ENCODE measurements around the gene CNTROB.

CNTROB gene, protein sequence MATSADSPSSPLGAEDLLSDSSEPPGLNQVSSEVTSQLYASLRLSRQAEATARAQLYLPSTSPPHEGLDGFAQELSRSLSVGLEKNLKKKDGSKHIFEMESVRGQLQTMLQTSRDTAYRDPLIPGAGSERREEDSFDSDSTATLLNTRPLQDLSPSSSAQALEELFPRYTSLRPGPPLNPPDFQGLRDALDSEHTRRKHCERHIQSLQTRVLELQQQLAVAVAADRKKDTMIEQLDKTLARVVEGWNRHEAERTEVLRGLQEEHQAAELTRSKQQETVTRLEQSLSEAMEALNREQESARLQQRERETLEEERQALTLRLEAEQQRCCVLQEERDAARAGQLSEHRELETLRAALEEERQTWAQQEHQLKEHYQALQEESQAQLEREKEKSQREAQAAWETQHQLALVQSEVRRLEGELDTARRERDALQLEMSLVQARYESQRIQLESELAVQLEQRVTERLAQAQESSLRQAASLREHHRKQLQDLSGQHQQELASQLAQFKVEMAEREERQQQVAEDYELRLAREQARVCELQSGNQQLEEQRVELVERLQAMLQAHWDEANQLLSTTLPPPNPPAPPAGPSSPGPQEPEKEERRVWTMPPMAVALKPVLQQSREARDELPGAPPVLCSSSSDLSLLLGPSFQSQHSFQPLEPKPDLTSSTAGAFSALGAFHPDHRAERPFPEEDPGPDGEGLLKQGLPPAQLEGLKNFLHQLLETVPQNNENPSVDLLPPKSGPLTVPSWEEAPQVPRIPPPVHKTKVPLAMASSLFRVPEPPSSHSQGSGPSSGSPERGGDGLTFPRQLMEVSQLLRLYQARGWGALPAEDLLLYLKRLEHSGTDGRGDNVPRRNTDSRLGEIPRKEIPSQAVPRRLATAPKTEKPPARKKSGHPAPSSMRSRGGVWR
- 31.5 to 36.9 reads per million in 2 donors for total RNA-seq

DNA sequence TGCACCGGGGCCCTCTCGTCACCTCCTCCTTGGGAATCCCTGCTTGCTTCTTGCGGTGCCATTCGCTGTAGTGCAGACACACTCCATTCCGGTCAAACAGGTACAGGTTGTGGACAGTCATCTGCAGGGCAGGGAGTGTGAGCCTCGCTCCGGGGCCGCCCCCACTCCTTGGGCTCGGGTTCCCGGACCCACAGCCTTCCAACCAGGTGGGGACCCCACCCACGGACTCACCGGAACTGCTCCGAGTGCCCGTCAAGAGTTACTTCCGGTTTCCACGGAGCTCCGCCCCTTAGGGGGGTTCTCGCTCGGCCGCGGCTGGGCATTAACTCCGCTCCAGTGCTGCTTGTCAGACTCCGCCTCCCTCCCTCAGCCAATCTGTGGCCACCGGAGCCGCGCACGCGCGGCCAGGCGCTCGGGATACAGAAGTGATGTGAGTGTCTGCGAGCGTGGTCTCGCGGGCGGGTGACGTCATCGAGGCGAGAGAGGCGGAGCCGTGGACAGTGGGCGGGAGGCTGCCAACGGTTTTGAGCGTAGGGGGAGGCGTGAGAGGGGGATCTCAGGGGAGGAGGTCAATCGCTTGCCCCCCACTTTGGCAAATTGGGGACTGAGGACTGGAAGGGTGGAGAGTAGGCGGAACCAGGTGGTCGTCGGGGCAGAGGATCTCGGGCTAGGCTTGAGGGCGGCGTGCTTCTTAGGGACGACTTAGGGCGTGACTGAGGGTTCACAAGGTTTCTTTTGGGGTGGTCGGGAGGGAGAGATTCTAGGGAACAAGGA lies at the start of gene CNTROB, which contains the start of gene TRAPPC1:
CNTROB (plus strand) TSS at position 498 of the 774 bp plus-strand sequence. CDS start 874 bp downstream, outside the sequence.
TRAPPC1 (minus strand) TSS at position 238 of the 774 bp plus-strand sequence; CDS start at position 121, 117 bp downstream.
- peak; percentile 99 for DNase-seq

DNA sequence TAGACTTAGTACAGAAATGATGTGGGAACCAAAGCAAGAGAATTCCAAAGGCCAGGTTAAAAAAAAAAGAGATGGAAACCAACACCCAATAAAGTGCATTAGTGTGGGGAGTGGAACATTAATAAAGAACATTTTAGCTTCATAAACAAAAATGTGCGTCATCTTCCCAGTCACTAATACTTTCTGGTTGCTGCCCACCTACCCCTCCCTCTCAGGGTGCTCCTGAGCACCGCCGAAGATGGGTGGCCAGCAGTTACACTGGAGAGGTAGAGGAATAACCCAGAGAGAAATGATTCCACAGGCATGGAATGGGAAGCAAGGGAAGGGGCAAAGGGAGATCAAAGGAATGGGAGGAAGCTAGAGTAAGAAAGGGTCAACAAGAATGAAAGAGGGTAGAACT lies 49.4 kb upstream of the CNTROB start:
- no peak for DNase-seq

DNA sequence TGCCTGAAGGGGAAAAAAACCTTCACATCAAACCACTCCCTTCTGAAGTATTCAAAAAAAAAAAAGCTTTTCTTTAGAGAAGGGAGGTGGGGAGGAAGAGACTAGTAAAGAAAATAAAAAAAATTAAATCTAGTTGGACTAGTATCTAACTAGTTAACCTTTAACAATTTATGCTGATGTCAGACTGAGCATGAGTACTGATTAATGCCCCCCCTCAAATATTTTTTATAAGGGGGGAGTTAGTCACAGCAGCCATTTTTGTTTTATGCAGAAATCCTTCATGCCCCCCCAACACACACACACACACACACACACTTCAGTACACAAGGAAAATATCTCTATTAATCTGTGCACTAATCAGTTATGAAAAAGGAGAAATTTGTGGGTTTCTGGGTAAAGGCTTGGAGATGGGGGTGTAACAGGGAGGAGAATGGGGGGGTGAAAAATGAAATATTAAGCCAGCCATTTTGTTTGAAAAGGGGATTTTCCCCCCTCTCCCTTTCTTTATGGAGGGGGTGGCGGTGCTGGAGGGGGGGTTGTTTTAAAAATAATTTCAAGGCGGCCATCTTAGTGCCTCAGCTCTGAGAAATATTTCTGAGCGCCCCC lies 48.1 kb upstream of the CNTROB start:
- no peak for DNase-seq

DNA sequence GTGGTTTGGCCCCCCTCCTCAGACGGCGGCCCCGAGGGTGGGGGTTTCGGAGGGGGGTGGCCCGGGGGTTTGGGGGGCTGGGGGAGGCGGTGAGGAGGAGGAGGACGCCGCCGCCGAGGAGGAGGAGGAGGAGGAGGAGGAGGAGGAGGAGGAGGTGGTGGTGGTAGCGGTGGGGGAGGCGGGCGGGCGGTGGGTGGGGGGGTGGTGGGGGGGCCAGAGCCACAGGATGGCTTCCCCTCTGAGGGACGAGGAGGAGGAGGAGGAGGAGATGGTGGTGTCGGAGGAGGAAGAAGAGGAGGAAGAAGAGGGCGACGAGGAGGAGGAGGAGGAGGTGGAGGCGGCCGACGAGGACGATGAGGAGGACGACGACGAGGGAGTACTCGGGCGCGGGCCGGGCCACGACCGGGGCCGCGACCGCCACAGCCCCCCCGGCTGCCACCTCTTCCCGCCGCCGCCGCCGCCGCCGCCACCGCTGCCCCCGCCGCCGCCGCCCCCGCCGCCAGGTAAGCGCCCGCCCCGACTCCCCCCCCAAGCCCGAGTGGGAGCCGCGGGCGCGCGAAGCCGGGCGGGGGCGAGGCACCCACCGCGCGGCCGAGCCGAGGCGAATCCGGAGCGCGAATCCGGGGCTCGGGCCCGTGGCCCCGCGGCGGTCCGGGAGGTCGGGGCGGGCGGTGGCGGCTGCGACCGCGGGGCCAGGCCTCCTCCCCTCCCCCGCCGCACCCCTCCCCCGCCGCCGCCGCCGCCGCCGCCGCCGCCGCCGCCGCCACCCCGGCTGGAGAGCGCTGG lies 47.2 kb upstream of the CNTROB start:
- DNase-seq: peak; percentile 41

DNA sequence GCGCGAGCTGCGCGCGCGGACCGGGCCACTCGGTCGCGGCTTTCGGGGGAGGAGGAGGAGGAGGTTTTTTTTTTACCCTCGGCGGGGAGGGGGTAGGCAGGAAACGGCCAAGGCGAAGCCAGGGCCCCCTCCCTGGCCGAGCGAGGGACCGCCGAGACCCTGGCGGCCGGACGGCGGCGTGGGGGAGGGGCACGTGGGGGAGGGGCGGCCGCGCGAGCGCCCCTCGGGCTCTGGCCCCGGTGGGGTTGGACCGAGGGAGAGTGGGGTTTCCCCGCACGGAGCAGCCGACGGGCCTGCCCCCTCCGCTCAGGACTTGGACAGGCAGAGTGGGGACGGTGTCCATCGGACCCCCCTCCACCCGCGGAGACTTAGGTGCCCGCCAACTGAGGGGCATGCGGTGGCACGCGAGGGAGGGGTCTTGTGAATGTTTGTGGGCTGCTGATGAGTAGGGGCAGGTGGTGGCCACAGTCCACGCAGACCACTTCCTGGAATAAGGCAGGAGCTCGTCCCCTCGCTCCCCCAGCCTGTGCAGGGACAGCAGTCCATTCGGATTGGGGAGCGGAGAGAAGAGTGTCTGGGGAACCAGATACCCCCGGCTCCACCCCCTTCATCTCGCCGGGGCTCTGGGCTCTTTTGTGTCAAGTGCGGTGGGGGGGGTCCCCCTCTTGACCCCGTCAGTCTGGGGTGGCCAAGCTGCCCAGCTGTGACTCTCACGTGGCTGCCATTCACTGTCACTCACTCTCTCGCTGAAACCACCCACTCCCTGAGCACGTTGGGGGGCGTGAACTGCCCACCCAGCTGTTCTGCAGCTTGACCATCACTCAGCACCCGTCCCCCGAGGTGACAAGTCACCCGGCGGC lies 46.4 kb upstream of the CNTROB start:
- DNase-seq: peak; percentile 26

DNA sequence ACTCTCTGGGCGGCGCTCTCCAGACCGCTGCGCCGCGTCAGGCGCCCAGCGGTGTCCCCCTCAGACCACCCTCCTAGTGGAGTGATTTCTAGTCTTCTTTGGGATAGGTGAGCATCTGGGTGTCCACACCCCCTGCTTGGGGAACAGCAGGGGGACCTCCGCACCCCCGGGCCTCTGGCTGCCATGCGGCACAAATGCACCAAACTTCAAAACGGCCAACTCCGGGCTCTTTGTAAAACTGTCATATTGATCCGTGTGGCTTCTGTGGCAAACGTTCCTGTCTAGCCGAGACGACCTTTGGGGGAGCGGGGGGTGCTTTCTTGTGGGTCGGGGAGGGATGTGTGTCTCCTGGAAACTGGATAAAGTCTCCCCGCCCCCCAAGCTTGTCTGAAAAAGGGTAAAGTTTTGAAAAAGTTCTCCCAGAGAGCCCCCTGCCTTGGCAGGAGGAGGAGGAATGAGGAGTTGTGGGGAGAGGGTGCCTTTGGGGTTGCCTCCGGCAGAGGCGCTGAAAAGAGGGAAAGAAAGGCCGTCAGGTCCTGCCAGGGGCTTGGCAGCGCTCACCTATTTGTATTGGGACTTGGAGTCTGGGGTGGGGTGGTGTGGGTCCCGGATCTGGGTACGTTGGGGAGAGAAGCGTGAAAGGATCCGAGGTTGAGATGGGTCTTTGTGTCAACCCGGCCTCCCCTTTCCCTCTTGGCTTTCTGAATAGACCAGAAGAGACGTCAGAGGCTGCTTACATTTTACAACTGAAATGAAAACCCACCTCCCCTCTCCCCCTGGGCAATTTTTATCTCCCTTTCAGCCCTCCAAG lies 45.6 kb upstream of the CNTROB start:
- DNase-seq: peak; percentile 64

DNA sequence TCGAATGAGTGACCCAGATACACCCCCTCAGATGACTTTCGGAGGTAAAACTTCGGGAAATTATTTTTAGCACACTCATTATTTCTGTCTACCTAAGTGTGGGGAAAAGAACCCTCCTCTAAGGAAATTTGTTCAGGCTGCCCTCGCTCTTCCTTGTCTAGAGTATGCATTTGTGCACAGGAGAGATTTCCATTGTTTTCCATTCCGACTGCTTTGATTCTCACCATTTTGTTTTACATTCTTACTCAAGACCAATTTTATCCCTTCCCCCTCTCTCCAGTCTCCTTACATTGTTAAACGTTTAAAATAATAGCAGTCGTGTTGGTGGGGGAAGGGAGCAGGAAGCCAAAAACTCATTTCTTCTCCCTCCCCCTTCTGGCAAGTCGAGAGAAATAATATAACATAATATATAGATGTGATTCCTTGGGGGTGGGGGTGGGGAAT lies 44.9 kb upstream of the CNTROB start:
- no peak for DNase-seq

DNA sequence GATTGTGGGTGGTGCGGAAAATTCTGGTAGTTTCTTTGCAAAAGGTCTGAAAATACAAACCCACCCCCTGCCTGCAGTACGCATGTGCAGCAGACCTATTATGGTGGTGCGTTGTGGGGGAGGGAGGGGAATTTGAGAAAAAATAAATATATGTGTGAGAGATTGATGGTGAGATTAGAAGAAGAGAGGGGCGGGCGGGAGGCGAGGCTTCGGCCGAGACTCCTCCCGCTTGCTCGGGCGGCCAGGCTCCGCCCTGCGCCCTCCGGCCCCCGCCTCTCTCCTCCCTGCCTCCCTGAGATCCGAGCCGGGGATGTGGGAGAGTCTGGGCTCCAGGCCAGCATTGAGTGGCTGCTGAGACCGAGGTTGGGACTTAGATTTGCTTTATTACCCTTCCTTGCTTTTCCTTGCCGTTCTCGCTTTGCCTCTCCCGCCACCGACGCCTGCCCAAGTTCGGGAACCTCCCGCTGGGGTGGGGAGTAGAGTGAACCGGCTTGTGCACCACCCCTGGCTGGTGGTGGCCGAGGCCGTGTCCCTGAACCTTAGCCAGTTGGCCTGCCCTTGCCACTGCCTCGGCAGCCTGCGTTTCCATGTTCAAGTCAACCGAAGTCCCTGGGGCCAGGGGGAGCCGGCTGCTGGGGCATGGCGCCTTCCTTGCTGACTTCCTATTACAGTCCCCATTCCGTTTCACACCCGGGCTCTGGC lies 44.4 kb upstream of the CNTROB start:
- DNase-seq: peak; percentile 72

DNA sequence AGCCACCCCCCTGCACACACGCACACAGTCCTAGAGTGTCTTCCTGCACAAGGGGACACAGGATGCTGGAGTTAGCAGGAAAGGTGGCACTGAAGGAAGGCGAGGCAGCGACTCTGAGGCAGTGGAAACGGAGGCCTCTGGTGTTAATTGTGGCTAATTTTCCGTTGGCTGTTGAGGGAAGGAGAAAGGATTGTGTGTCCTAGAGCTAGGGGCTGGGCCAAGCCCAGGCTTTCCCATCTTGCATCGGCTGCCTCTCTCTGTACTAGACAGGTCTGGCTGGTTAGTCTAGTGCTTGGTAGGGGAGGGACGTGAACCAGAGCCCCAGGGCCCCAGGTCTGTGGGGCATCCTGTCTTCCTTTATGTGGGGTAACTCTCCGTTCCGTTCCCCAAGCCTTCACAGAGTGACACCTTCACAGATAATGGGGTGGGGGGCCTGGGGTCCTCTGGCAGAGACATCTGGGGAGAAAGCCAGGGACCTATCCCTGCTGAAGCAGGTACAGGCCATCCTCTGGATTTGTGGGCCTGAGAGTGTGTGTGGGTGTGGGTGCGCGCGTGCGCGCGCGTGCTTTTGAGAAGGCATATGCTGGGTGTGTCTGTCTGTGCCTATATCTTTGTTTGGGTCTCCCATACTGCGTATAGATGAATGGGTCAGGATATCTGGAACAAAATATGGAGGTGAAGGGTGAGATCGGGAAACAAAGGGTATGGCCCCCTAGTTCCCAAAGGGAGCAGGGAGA lies 43.7 kb upstream of the CNTROB start, which contains the start of gene CHD3:
CHD3 (plus strand) TSS at position 606 of the 737 bp plus-strand sequence. CDS start 212 bp downstream, outside the sequence.
- peak; percentile 13 for DNase-seq

DNA sequence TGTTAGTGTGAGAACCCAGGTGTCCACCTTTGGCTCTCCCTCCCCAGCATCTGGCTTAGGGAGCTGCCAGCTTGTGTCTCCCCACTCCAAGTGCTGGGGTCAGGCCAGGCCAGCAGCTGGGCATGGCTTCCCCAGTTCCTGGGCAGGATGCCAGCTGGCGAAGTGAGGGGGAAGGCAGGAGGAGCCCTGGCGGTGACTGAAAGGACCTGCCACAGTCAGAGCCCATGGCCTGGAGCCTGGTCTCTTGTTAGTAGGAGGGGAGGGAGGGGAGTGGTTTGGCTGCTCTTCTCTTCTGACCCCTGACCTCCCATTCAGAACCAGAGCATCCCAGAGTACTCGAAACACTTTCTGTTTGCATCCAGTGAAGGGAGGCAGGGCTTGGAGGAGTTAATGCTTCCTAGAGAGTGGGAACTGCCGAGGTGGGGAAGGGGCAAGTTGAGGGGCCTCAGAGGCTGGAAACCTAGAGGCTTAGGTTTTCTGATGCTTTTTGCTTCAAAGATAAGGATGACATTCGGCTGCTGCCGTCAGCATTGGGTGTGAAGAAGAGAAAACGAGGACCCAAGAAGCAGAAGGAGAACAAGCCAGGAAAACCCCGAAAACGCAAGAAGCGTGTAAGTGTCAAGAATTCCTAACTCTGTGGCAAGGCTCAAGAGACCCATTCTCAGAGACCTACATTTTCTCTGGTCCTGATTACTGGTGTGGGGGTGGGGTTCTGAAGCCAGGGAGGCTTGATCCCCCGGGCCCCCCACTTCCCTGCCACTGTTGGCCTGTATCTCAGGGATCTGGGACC lies 42.6 kb upstream of the CNTROB start:
- peak; percentile 21 for DNase-seq

DNA sequence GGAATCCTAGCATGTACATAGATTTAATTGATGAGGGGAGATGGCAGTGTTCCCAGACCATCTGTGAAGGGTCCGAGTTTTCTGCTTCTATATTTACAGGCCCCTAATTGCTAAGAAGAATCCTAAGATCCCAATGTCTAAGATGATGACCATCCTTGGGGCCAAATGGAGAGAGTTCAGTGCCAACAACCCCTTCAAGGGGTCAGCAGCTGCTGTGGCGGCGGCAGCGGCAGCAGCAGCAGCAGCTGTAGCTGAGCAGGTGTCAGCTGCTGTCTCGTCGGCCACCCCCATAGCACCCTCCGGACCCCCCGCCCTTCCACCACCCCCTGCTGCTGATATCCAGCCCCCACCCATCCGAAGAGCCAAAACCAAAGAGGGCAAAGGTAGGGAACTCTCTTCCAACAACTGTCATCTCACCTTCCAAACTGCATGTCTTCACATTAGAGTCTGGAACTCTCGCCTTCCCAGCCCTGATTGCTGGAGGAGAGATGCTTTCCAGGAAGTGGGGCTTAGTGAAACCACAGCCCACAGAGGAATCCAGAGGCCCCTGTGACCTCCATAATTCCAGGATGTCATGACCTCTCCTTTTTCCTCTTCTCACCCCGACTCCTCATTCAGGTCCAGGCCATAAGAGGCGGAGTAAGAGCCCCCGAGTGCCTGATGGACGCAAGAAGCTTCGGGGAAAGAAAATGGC lies 38.7 kb upstream of the CNTROB start:
- no peak for DNase-seq

DNA sequence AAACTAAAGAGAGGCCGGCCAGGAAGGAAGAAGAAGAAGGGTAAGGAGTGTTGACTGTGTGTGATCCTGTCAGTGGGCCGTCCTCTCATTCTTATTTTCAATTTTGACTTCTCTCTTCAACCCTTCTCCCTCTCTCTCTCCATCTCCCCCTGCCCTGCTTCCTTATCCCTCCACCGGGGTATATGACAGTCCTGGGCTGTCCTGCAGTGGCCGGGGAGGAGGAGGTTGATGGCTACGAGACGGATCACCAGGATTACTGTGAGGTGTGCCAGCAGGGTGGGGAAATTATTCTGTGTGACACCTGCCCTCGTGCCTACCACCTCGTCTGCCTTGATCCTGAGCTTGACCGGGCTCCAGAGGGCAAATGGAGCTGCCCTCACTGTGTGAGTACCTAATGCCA lies 37.8 kb upstream of the CNTROB start:
- no peak for DNase-seq

DNA sequence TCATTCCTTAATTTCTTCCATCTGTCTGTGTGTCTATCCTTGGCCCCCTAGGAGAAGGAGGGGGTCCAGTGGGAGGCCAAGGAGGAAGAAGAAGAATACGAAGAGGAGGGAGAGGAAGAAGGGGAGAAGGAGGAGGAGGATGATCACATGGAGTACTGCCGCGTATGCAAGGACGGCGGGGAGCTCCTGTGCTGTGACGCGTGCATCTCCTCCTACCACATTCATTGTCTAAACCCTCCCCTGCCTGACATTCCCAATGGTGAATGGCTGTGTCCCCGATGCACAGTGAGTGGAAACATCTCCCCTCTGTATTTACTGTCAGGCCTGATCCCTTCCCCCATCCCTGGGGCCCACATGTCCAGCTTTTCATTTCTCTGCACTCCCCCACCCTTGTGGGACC lies 37.1 kb upstream of the CNTROB start:
- DNase-seq: no peak

DNA sequence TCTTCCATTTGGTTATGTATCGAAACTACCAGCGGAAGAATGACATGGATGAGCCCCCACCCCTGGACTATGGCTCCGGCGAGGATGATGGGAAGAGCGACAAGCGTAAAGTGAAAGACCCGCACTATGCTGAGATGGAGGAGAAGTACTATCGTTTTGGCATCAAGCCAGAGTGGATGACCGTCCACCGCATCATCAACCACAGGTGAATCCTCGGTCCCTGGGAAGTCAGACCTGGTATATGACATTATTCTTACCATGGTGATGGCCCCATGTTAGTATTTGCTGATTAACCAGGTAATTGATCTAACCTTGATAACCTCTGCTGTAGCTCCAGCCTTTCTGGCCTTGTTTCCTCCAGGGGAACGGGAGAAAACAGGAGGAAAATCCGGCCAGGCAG lies 34.9 kb upstream of the CNTROB start:
- no peak for DNase-seq

DNA sequence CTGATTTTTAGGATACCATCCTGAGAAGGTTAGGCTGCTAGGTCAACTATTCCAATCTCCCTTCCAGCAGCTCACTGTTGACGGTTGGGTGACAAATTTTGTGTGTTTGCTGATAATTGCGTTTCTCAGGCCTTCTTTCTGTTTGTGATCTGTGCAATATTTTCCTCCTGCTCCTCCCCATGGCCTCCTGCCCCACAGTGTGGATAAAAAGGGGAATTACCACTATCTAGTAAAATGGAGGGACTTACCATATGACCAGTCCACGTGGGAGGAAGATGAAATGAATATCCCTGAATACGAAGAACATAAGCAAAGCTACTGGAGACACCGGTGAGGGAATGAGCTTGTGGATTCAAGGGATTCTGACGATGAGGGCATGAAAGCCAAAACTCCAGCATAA lies 34.2 kb upstream of the CNTROB start:
- DNase-seq: no peak
